ENCODE data around the gene ASIC3. TPM values are rescaled to one million over a fixed set of nuclear protein-coding genes. Genes with fewer than 3 reads are reported as not detected.

ASIC3 gene
- polyA plus RNA-seq, 3 donors, result 2.0 TPM; not detected in 2

DNA sequence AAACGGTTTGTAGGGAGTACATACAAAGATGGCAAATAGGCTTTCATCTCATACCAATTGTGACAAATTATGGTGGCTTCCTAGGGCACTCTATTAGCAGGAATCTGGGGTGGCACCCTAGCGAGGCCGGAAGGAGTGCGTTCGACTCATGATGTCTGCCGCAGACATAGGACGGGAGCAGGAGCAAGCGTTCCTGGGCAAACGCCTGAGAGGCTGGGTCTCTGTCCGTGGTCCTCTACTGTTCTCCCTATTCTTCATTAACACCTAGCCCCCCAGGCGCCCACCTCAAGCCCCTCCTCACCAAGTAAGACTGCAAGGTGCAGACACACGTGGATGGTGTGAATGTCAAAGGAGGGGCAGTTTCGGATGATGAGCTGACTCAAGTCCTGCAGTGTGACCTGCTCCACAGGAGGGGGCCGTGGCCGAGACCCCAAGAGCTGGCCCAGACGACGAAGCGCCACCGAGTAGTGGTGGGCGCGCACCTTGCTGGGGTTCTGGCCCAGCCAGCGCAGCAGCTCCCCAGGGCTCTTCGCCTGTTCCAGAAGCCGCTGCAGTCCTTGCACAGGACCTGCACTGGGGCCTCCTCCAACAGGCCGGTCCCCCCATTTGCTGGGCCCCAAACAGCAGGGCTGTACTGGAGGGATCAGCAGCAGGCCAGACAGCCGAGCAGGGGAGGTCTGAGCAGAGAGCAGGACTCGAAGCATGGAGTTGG lies 31.0 kb downstream of the ASIC3 start:
- Mint-ChIP-seq H3K36me3 (peaks cover 23 to 31% of the 10 kb centered on the region in 2 donors), H3K9me3 (peaks cover 0 to 3% (median 0%) of the 10 kb centered on the region in 7 donors), H3K27ac (peak overlapping the region in 4 of 7 donors; percentile 40 to 92 (median 84)), H3K4me1 (peaks cover 31% of the 10 kb centered on the region), H3K27me3 (ENCODE audit: low read depth in 3 of 3) (peaks cover 0 to 1% (median 0%) of the 10 kb centered on the region in 3 donors), H3K4me3 (peak overlapping the region; percentile 83 to 89)
- TF ChIP-seq CTCF (IDR thresholded peaks at IDR 0.05), result no peak
- intact Hi-C loops (cut with micrococcal nuclease), result loop anchor here in 1 of 2 donors (2.0 to 5.0 kb wide), 2 partner anchors 13 to 33 kb away; no protein-coding TSS in a partner anchor
- Histone ChIP-seq H3K27ac (ENCODE audit: low read depth in 1 of 2, low read length in 2 of 2) (peak overlapping the region in 1 of 2 donors; percentile 83), H3K4me1 (ENCODE audit: control insufficient read depth in 1 of 2, insufficient read depth in 2 of 2, low read length in 2 of 2) (peaks cover 34 to 49% of the 10 kb centered on the region in 2 donors), H3K36me3 (replicated peaks in 1 of 2; ENCODE audit: control insufficient read depth in 1 of 2, insufficient read depth in 2 of 2, low read length in 2 of 2) (peaks cover 24 to 37% of the 10 kb centered on the region in 2 donors), H3K9ac (ENCODE audit: insufficient read depth, low read length, poor library complexity, severe bottlenecking) (peak overlapping the region; percentile 91), H4K20me1 (ENCODE audit: insufficient read depth, low read length) (peaks cover 44% of the 10 kb centered on the region), H3K4me2 (replicated peaks; ENCODE audit: extremely low read depth, low read length, poor library complexity, severe bottlenecking) (peak overlapping the region; percentile 96), H3K9me3 (replicated peaks in 1 of 2; ENCODE audit: control insufficient read depth in 1 of 2, insufficient read depth in 1 of 2, low read length in 2 of 2) (no peaks in the 10 kb centered on the region), H3K27me3 (ENCODE audit: control insufficient read depth in 2 of 2, insufficient read depth in 2 of 2, low read length in 2 of 2) (no peaks in the 10 kb centered on the region), H2AFZ (ENCODE audit: insufficient read depth, low read depth, low read length, poor library complexity, severe bottlenecking) (no peak overlapping the region), H3K4me3 (replicated peaks in 1 of 3; ENCODE audit: low read depth in 2 of 3, low read length in 3 of 3) (peak overlapping the region in 2 of 3 experiments; percentile 88 to 92), H3K79me2 (ENCODE audit: insufficient read depth, low read length) (peaks cover 37% of the 10 kb centered on the region)
- WGBS (ENCODE audit: insufficient coverage), result 97% methylated on average over 19 of the region's 27 CpGs
- no peak for DNase-seq

- WGBS (ENCODE audit: insufficient coverage), result 2% methylated on average over 29 of the region's 31 CpGs
- Mint-ChIP-seq H3K4me3 (peak overlapping the region; percentile 83 to 89), H3K4me1 (peaks cover 34% of the 10 kb centered on the region), H3K36me3 (peaks cover 16 to 24% of the 10 kb centered on the region in 2 donors), H3K9me3 (peaks cover 0 to 3% (median 0%) of the 10 kb centered on the region in 7 donors), H3K27ac (peak overlapping the region; percentile 64 to 92 (median 84)), H3K27me3 (ENCODE audit: low read depth in 3 of 3) (peaks cover 0 to 1% (median 0%) of the 10 kb centered on the region in 3 donors)
- H3K36me3 ChIP-seq (replicated peaks in 1 of 2; ENCODE audit: control insufficient read depth in 1 of 2, insufficient read depth in 2 of 2, low read length in 2 of 2), result peaks cover 16 to 29% of the 10 kb centered on the region in 2 donors
- H4K20me1 ChIP-seq (ENCODE audit: insufficient read depth, low read length), result peaks cover 39% of the 10 kb centered on the region
- peak overlapping the region; percentile 88 to 92 (median 89) for H3K4me3 ChIP-seq (replicated peaks in 1 of 3; ENCODE audit: low read depth in 2 of 3, low read length in 3 of 3)
- peak overlapping the region; percentile 93 for H2AFZ ChIP-seq (ENCODE audit: insufficient read depth, low read depth, low read length, poor library complexity, severe bottlenecking)
- peak overlapping the region; percentile 91 for H3K9ac ChIP-seq (ENCODE audit: insufficient read depth, low read length, poor library complexity, severe bottlenecking)
- TF ChIP-seq CTCF (IDR thresholded peaks at IDR 0.05), result no peak
- H3K27me3 ChIP-seq (ENCODE audit: control insufficient read depth in 2 of 2, insufficient read depth in 2 of 2, low read length in 2 of 2), result no peaks in the 10 kb centered on the region
- H3K79me2 ChIP-seq (ENCODE audit: insufficient read depth, low read length), result peaks cover 37% of the 10 kb centered on the region
- intact Hi-C loops (cut with micrococcal nuclease), result loop anchor here in 1 of 2 donors (2.0 to 10.0 kb wide), 3 partner anchors 21 to 705 kb away; partner anchors contain the start of genes SLC4A2 and ZNF775
- DNase-seq, result no peak
- no peaks in the 10 kb centered on the region for H3K9me3 ChIP-seq (replicated peaks in 1 of 2; ENCODE audit: control insufficient read depth in 1 of 2, insufficient read depth in 1 of 2, low read length in 2 of 2)
- peaks cover 35 to 51% of the 10 kb centered on the region in 2 donors for H3K4me1 ChIP-seq (ENCODE audit: control insufficient read depth in 1 of 2, insufficient read depth in 2 of 2, low read length in 2 of 2)
- H3K4me2 ChIP-seq (replicated peaks; ENCODE audit: extremely low read depth, low read length, poor library complexity, severe bottlenecking), result peak overlapping the region; percentile 96
- peak overlapping the region; percentile 42 to 83 for H3K27ac ChIP-seq (ENCODE audit: low read depth in 1 of 2, low read length in 2 of 2)
Observed at GRCh38 chr7:151080067-151080521, 31.8 kb downstream of the ASIC3 start.
